ENCODE measurements around the gene ANGEL2.

ANGEL2 gene

GRCh38 chr1:212962509-212962908 lies 53.2 kb downstream of the ANGEL2 start:
- H3K36me3 ChIP-seq (ENCODE audit: insufficient read depth, low read length): peaks cover 14% of the 10 kb centered on the region; the same call in 1 of the 2 replicates

DNA sequence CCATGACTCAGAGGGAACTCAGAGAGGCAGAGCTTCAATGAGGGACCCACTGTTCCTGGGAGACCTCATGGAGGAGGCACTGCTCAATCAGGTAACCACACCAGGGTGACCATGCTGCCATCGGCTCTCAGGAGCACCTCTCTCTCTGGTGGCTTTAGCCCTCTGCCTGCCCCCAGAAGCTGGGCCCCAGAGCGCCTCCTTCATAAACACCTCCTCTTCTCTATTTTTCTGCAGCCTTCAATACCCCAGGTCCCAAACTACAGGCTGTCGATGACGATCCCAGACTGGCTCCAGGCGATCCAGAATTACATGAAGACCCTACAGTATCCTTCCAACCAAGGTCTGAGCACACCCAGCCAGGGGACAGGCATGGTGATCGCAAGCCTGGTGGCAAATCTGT lies 54.7 kb downstream of the ANGEL2 start:
- Histone ChIP-seq H4K20me1 (ENCODE audit: insufficient read depth, low read length, poor library complexity, severe bottlenecking) (no peaks in the 10 kb centered on the region), H3K9ac (ENCODE audit: low read depth, low read length, poor library complexity, severe bottlenecking) (no peak overlapping the region), H3K9me3 (ENCODE audit: insufficient read depth, low read depth, low read length) (no peaks in the 10 kb centered on the region), H2AFZ (ENCODE audit: low read length) (no peak overlapping the region), H3K36me3 (ENCODE audit: insufficient read depth, low read length) (peaks cover 14% of the 10 kb centered on the region; the same call in 1 of the 2 replicates), H3K4me2 (ENCODE audit: low read depth, low read length, poor library complexity, severe bottlenecking) (no peak overlapping the region), H3K4me3 (ENCODE audit: low read length, poor library complexity, severe bottlenecking) (no peak overlapping the region), H3K4me1 (ENCODE audit: insufficient read depth, low read length, poor library complexity, severe bottlenecking) (peaks cover 44% of the 10 kb centered on the region), H3K79me2 (ENCODE audit: insufficient read depth, low read length) (no peaks in the 10 kb centered on the region), H3K27me3 (ENCODE audit: insufficient read depth, low read length, poor library complexity, severe bottlenecking) (no peaks in the 10 kb centered on the region), H3K9me2 (replicated peaks; ENCODE audit: low read depth, low read length) (no peaks in the 10 kb centered on the region), H3F3A (ENCODE audit: low read depth) (no peaks in the 10 kb centered on the region)
- TF ChIP-seq EZH2phosphoT487 (IDR thresholded peaks at IDR 0.05; ENCODE audit: borderline replicate concordance) (no peak), CTCF (conservative IDR thresholded peaks at IDR 0.05; ENCODE audit: low read length) (no peak)

More at GRCh38 chr1:212962509-212962908, 53.2 kb downstream of the ANGEL2 start:
- H3K4me1 ChIP-seq (ENCODE audit: insufficient read depth, low read length, poor library complexity, severe bottlenecking): peaks cover 28% of the 10 kb centered on the region
- no peaks in the 10 kb centered on the region for H3K79me2 ChIP-seq (ENCODE audit: insufficient read depth, low read length)
- H3K9ac ChIP-seq (ENCODE audit: low read depth, low read length, poor library complexity, severe bottlenecking): no peak overlapping the region
- H2AFZ ChIP-seq (ENCODE audit: low read length): no peak overlapping the region
- no peaks in the 10 kb centered on the region for H3F3A ChIP-seq (ENCODE audit: low read depth)
- H3K9me2 ChIP-seq (replicated peaks; ENCODE audit: low read depth, low read length): no peaks in the 10 kb centered on the region
- no peak for TF ChIP-seq CTCF (conservative IDR thresholded peaks at IDR 0.05; ENCODE audit: low read length)
- TF ChIP-seq EZH2phosphoT487 (IDR thresholded peaks at IDR 0.05; ENCODE audit: borderline replicate concordance): no peak
- H4K20me1 ChIP-seq (ENCODE audit: insufficient read depth, low read length, poor library complexity, severe bottlenecking): no peaks in the 10 kb centered on the region
- no peaks in the 10 kb centered on the region for H3K27me3 ChIP-seq (ENCODE audit: insufficient read depth, low read length, poor library complexity, severe bottlenecking)
- no peak overlapping the region for H3K4me3 ChIP-seq (ENCODE audit: low read length, poor library complexity, severe bottlenecking)
- H3K9me3 ChIP-seq (ENCODE audit: insufficient read depth, low read depth, low read length): no peaks in the 10 kb centered on the region
- H3K4me2 ChIP-seq (ENCODE audit: low read depth, low read length, poor library complexity, severe bottlenecking): no peak overlapping the region

- TF ChIP-seq CTCF (conservative IDR thresholded peaks at IDR 0.05; ENCODE audit: low read length) (no peak), EZH2phosphoT487 (IDR thresholded peaks at IDR 0.05; ENCODE audit: borderline replicate concordance) (no peak)
- Histone ChIP-seq H3K27me3 (ENCODE audit: insufficient read depth, low read length, poor library complexity, severe bottlenecking) (no peaks in the 10 kb centered on the region), H3K79me2 (ENCODE audit: insufficient read depth, low read length) (no peaks in the 10 kb centered on the region), H3K4me1 (ENCODE audit: insufficient read depth, low read length, poor library complexity, severe bottlenecking) (peaks cover 56% of the 10 kb centered on the region), H3K36me3 (ENCODE audit: insufficient read depth, low read length) (peaks cover 14% of the 10 kb centered on the region; the same call in 1 of the 2 replicates), H3K4me3 (ENCODE audit: low read length, poor library complexity, severe bottlenecking) (peak overlapping the region; percentile 9), H3K9me2 (replicated peaks; ENCODE audit: low read depth, low read length) (no peaks in the 10 kb centered on the region), H2AFZ (ENCODE audit: low read length) (no peak overlapping the region), H3F3A (ENCODE audit: low read depth) (no peaks in the 10 kb centered on the region), H3K4me2 (ENCODE audit: low read depth, low read length, poor library complexity, severe bottlenecking) (peak overlapping the region; percentile 73), H4K20me1 (ENCODE audit: insufficient read depth, low read length, poor library complexity, severe bottlenecking) (no peaks in the 10 kb centered on the region), H3K9ac (ENCODE audit: low read depth, low read length, poor library complexity, severe bottlenecking) (peak overlapping the region; percentile 41), H3K9me3 (ENCODE audit: insufficient read depth, low read depth, low read length) (no peaks in the 10 kb centered on the region)
These were observed 56.1 kb downstream of the ANGEL2 start for GRCh38 chr1:212959266-212960220.
